SK-N-SH (cell line): ENCODE data around the gene PTPN12.

Experiments used
- EP300 ChIP-seq, 2 experiments: IDR thresholded peaks; 2 replicates each; pipeline versions ENCODE4 v1.4.0 to v1.6.1; 2012; ENCODE audit warnings: borderline replicate concordance in 1 of 2, low read depth in 1 of 2, low read length in 1 of 2
- GATA2 ChIP-seq: sonication (generic); formaldehyde crosslinking; IDR thresholded peaks from 2 replicates; pipeline ENCODE4 v1.5.0; 2020; ENCODE audit warnings: mild to moderate bottlenecking, missing genetic modification reagents
- NFIC ChIP-seq: IDR thresholded peaks from 2 replicates; pipeline ENCODE4 v1.4.0; 2012; ENCODE audit warnings: borderline replicate concordance

GRCh38 chr7:77665161-77665560 lies 128.1 kb downstream of the PTPN12 start:
- no peak for TF ChIP-seq NFIC
- TF ChIP-seq GATA2 (CRISPR knock-in tag) = no peak
- no peak for TF ChIP-seq EP300 (IDR thresholded peaks at IDR 0.05; ENCODE audit: borderline replicate concordance in 1 of 2, low read depth in 1 of 2, low read length in 1 of 2)
